H1 (cell line): ENCODE results near the gene DEDD. TPM values are rescaled to one million over a fixed set of nuclear protein-coding genes. Genes with fewer than 3 reads are reported as not detected.

Experiments
- CTCF ChIA-PET: fragments of 300-600 bp; sonication (Branson Sonifier 250); formaldehyde crosslinking; loops from one replicate; lab custom pipeline; 2021; ENCODE audit not compliant: partially characterized antibody; lab: Charles Lee
- POLR2A ChIA-PET: fragments of 300-600 bp; sonication (Branson Sonifier 250); formaldehyde crosslinking; loops from one replicate; lab custom pipeline; 2021; ENCODE audit warnings: inconsistent platforms; ENCODE audit not compliant: partially characterized antibody; lab: Charles Lee
- DNase-seq, 2 experiments: peaks; one replicate each; pipeline versions ENCODE4 v3.0.0 to v3.0.0-alpha.2; 2010 to 2022; ENCODE audit warnings: low spot score in 2 of 2, low read depth in 1 of 2, mixed read lengths in 1 of 2
- FAIRE-seq: peaks from 2 replicates; lab custom pipeline; 2011; peaks lifted over from hg19 to GRCh38; lab: Jason Lieb, UNC
- H2AFZ ChIP-seq: 2 replicates; pipeline ENCODE4 v1.8.1; 2012; ENCODE audit warnings: low read length, inconsistent platforms
- H2AK5ac ChIP-seq: 2 replicates; pipeline ENCODE4 v1.6.1; 2013; ENCODE audit warnings: low read depth, low read length
- H2BK120ac ChIP-seq: replicated peaks from 2 replicates; pipeline ENCODE3; 2013; ENCODE audit warnings: low read depth, low read length, inconsistent platforms
- H2BK12ac ChIP-seq: 2 replicates; pipeline ENCODE4 v1.6.1; 2013; ENCODE audit warnings: low read depth, low read length
- H2BK15ac ChIP-seq: 2 replicates; pipeline ENCODE4 v1.6.1; 2013; ENCODE audit warnings: low read length
- H2BK20ac ChIP-seq: 2 replicates; pipeline ENCODE4 v1.6.1; 2013; ENCODE audit warnings: low read length
- H2BK5ac ChIP-seq: 2 replicates; pipeline ENCODE4 v1.6.1; 2013; ENCODE audit warnings: low read depth, low read length
- H3K14ac ChIP-seq: 2 replicates; pipeline ENCODE4 v1.6.1; 2013; ENCODE audit warnings: inconsistent platforms; ENCODE audit not compliant: insufficient read length
- H3K18ac ChIP-seq: 2 replicates; pipeline ENCODE4 v1.6.1; 2013; ENCODE audit warnings: low read length; ENCODE audit errors: extremely low read depth
- H3K23ac ChIP-seq: 2 replicates; pipeline ENCODE4 v1.6.1; 2013; ENCODE audit warnings: inconsistent platforms; ENCODE audit not compliant: insufficient read length
- H3K23me2 ChIP-seq: 2 replicates; pipeline ENCODE4 v1.6.1; 2013; ENCODE audit warnings: low read depth, low read length
- H3K27ac ChIP-seq: 2 replicates; pipeline ENCODE4 v1.6.1; 2011; ENCODE audit warnings: low read depth, low read length, inconsistent platforms
- H3K27me3 ChIP-seq, 4 experiments: replicated peaks in 1 of 4; 1 replicate in 1 of 4; 2 replicates in 3 of 4; pipeline versions ENCODE4 v1.6.1 to v1.8.1; 2011 to 2013; ENCODE audit warnings: low read length in 3 of 4, mild to moderate bottlenecking in 3 of 4, inconsistent platforms in 2 of 4, mixed read lengths in 2 of 4, moderate library complexity in 1 of 4; ENCODE audit not compliant: control insufficient read depth in 3 of 4, insufficient read depth in 3 of 4; ENCODE audit errors: extremely low read depth in 1 of 4
- H3K36me3 ChIP-seq, 4 experiments: 2 replicates each; pipeline versions ENCODE4 v1.6.1 to v1.8.1; 2011 to 2013; ENCODE audit warnings: mild to moderate bottlenecking in 4 of 4, low read length in 3 of 4, moderate library complexity in 2 of 4, control low read depth in 1 of 4, inconsistent platforms in 1 of 4; ENCODE audit not compliant: insufficient read depth in 4 of 4, control insufficient read depth in 2 of 4
- H3K4ac ChIP-seq: replicated peaks from 2 replicates; pipeline ENCODE3; 2013; ENCODE audit warnings: low read length, low read depth, mixed read lengths, inconsistent platforms; ENCODE audit not compliant: insufficient read length
- H3K4me1 ChIP-seq, 4 experiments: replicated peaks in 1 of 4; 1 replicate in 1 of 4; 2 replicates in 3 of 4; pipeline versions ENCODE4 v1.6.1 to v1.8.1; 2011 to 2013; ENCODE audit warnings: low read length in 3 of 4, inconsistent platforms in 2 of 4, mixed read lengths in 1 of 4; ENCODE audit not compliant: insufficient read depth in 4 of 4, control insufficient read depth in 3 of 4
- H3K4me2 ChIP-seq, 2 experiments: 2 replicates each; pipeline versions ENCODE4 v1.6.1 to v1.8.1; 2011 to 2013; ENCODE audit warnings: low read depth in 2 of 2, low read length in 2 of 2, control low read depth in 1 of 2, inconsistent platforms in 1 of 2, mild to moderate bottlenecking in 1 of 2; ENCODE audit not compliant: insufficient read depth in 1 of 2
- H3K4me3 ChIP-seq, 4 experiments: fragments of 200-600, 300-600 bp in 1 of 4; sonication (generic), shearing (Covaris generic), sonication (Bioruptor Twin) in 1 of 4; 2 replicates each; pipeline versions ENCODE4 v1.5.1 to v1.8.1; 2011 to 2016; ENCODE audit warnings: low read length in 4 of 4, low read depth in 3 of 4, control low read depth in 2 of 4, inconsistent platforms in 2 of 4, mild to moderate bottlenecking in 2 of 4, mixed read lengths in 1 of 4, moderate library complexity in 1 of 4; ENCODE audit not compliant: insufficient read depth in 2 of 4; ENCODE audit errors: extremely low read depth in 1 of 4
- H3K56ac ChIP-seq: replicated peaks from 2 replicates; pipeline ENCODE3; 2013; ENCODE audit warnings: low read depth, mild to moderate bottlenecking, mixed read lengths, low read length, inconsistent platforms; ENCODE audit not compliant: insufficient read length
- H3K79me1 ChIP-seq: 2 replicates; pipeline ENCODE4 v1.6.1; 2013; ENCODE audit warnings: low read depth, low read length, control low read depth
- H3K79me2 ChIP-seq, 2 experiments: 2 replicates each; pipeline versions ENCODE4 v1.6.1 to v1.8.1; 2012 to 2013; ENCODE audit warnings: low read length in 2 of 2, mild to moderate bottlenecking in 2 of 2, inconsistent platforms in 1 of 2; ENCODE audit not compliant: insufficient read depth in 2 of 2, control insufficient read depth in 1 of 2
- H3K9ac ChIP-seq, 4 experiments: replicated peaks in 1 of 4; 1 replicate in 1 of 4; 2 replicates in 3 of 4; pipeline versions ENCODE4 v1.6.1 to v1.8.1; 2011 to 2013; ENCODE audit warnings: low read depth in 3 of 4, low read length in 3 of 4, control low read depth in 2 of 4, mild to moderate bottlenecking in 2 of 4, moderate library complexity in 2 of 4, inconsistent platforms in 1 of 4; ENCODE audit errors: extremely low read depth in 1 of 4
- H3K9me3 ChIP-seq, 2 experiments: 2 replicates each; pipeline versions ENCODE4 v1.6.1 to v1.8.1; 2012 to 2013; ENCODE audit warnings: mild to moderate bottlenecking in 2 of 2, moderate library complexity in 2 of 2, control low read depth in 1 of 2, inconsistent platforms in 1 of 2, low read depth in 1 of 2, low read length in 1 of 2, mixed read lengths in 1 of 2; ENCODE audit not compliant: insufficient read depth in 2 of 2
- H4K20me1 ChIP-seq, 2 experiments: replicated peaks in 1 of 2; 2 replicates each; pipeline versions ENCODE3 to v1.8.1; 2011 to 2013; ENCODE audit warnings: inconsistent platforms in 2 of 2, low read length in 2 of 2, mild to moderate bottlenecking in 1 of 2; ENCODE audit not compliant: insufficient read depth in 2 of 2, control insufficient read depth in 1 of 2
- H4K5ac ChIP-seq: 2 replicates; pipeline ENCODE4 v1.6.1; 2013; ENCODE audit warnings: low read length, low read depth, mixed read lengths, inconsistent platforms; ENCODE audit not compliant: insufficient read length
- H4K8ac ChIP-seq: 2 replicates; pipeline ENCODE4 v1.8.0; 2013; ENCODE audit warnings: mild to moderate bottlenecking, moderate library complexity, low read length, inconsistent platforms; ENCODE audit not compliant: insufficient read depth; ENCODE audit errors: extremely low read depth
- H4K91ac ChIP-seq: replicated peaks from 2 replicates; pipeline ENCODE3; 2013; ENCODE audit warnings: low read length, mixed read lengths, inconsistent platforms; ENCODE audit not compliant: insufficient read length
- CBX5 ChIP-seq: fragments of 300-800, 300-1000 bp; sonication (generic); IDR thresholded peaks from 2 replicates; pipeline ENCODE4 v1.7.1; 2016; ENCODE audit warnings: antibody characterized with exemption, low read length, low read depth
- CTBP2 ChIP-seq: IDR thresholded peaks from 2 replicates; pipeline ENCODE4 v1.7.0; 2011; ENCODE audit warnings: borderline replicate concordance, mild to moderate bottlenecking, moderate library complexity, mixed read lengths, low read length; ENCODE audit not compliant: insufficient read depth, insufficient read length
- EZH2 ChIP-seq: fragments of 200-600 bp; sonication (generic); IDR thresholded peaks from 2 replicates; pipeline ENCODE4 v1.7.1; 2012; ENCODE audit warnings: low read depth, mild to moderate bottlenecking, moderate library complexity, low read length, inconsistent platforms; ENCODE audit not compliant: severe bottlenecking
- GABPA ChIP-seq: IDR thresholded peaks from 2 replicates; pipeline ENCODE4 v1.6.1; 2011; ENCODE audit warnings: mild to moderate bottlenecking, low read length, moderate library complexity, borderline replicate concordance; ENCODE audit not compliant: insufficient read depth
- MAFK ChIP-seq: IDR thresholded peaks from 2 replicates; pipeline ENCODE4 v1.6.1; 2012; ENCODE audit warnings: low read depth, mild to moderate bottlenecking, improper control_type of control experiment, low read length
- PHF8 ChIP-seq: fragments of 200-600 bp; sonication (generic); conservative IDR thresholded peaks from 2 replicates; pipeline ENCODE4 v1.7.1; 2012; ENCODE audit warnings: low read depth, mild to moderate bottlenecking, inconsistent platforms, low read length, moderate library complexity
- POLR2A ChIP-seq, 2 experiments: IDR thresholded peaks; 1 replicate in 1 of 2; 2 replicates in 1 of 2; pipeline ENCODE4 v1.6.1; 2011; ENCODE audit warnings: low read depth in 2 of 2, low read length in 2 of 2, mild to moderate bottlenecking in 2 of 2; ENCODE audit errors: control extremely low read depth in 1 of 2
- SIN3A ChIP-seq, 2 experiments: IDR thresholded peaks in 1 of 2; conservative IDR thresholded peaks in 1 of 2; 2 replicates each; pipeline ENCODE4 v1.6.1; 2011 to 2012; ENCODE audit warnings: low read length in 2 of 2, improper control_type of control experiment in 1 of 2, low read depth in 1 of 2, mild to moderate bottlenecking in 1 of 2
- SP1 ChIP-seq: IDR thresholded peaks from 2 replicates; pipeline ENCODE4 v1.6.1; 2011; ENCODE audit warnings: low read depth, low read length
- WGBS, 2 experiments: shearing (Covaris generic) in 1 of 2; methylation state at CpG; one replicate each; pipeline versions ENCODE4 v1.1.6 to v1.1.7; 2013 to 2015; ENCODE audit warnings: low lambda C conversion rate in 2 of 2, mixed read lengths in 2 of 2, inconsistent platforms in 1 of 2, low coverage in 1 of 2, missing lambda C conversion rate in 1 of 2; ENCODE audit not compliant: insufficient replicate concordance in 2 of 2, insufficient coverage in 1 of 2, insufficient read length in 1 of 2; ENCODE audit errors: extremely low coverage in 1 of 2, missing lambda C conversion rate in 1 of 2; 5-methylcytosine and 5-hydroxymethylcytosine counted together
- polyA plus RNA-seq, 7 experiments: library from polyadenylated mRNA; depleted of rRNA in 3 of 7; stranded (reverse) in 5 of 7; unstranded in 2 of 7; fragments of >200 nt in 5 of 7; fragments of 200-250 nt in 2 of 7; gene quantifications; 1 replicate in 5 of 7; 2 replicates in 1 of 7; 4 replicates in 1 of 7; pipeline versions ENCODE4 v1.2.1 to v1.2.3, GENCODE V29; 2011 to 2013; ENCODE audit warnings: missing spikeins in 2 of 7, mixed read lengths in 2 of 7
- total RNA-seq: library from RNA; stranded (reverse); fragmentation: NEBNext Ultra II Directional; extraction: Animal tissue kit (Norgen Biotek cat#: 25700); gene quantifications from 2 replicates; pipeline ENCODE4 v1.2.1, GENCODE V29; 2021
- TF ChIP-seq, protein P1 (sequence below): IDR thresholded peaks from 2 replicates; pipeline ENCODE4 v1.6.1; 2012; ENCODE audit warnings: low read length, inconsistent platforms

Gene DEDD
- total and polyA plus RNA-seq, 2 of the 8 experiments (the other 6 are each of a cell fraction or from before 2014, with no cell fraction given), result 42.6 to 55.9 TPM

DNA sequence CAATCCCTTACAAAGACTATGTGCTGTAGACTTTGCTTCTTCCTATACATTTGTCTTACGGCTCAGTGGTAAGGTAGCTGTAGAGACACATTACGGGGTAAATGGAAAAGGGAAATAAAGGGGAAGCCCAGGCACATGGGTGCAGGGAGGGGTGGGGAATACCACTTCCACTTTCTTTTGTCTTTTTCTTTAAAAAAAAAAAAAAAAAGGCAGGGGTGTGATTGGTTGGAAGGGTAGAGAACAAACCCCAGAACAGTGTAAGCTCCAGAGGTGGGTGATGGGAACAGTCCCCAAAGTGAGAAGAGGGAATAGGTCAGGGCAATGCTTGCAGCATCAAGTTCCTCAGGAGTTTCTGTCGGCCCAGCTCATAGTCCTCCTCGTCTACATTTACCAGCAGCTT lies 10.6 kb downstream of the DEDD start:
- Histone ChIP-seq H3K56ac (no peak overlapping the region), H3K18ac (no peak overlapping the region), H4K5ac (no peak overlapping the region), H3K79me2 (peaks cover 0 to 30% of the 10 kb centered on the region in 2 experiments; a peak in 2 of 4 replicates), H3K4me3 (no peak overlapping the region), H3K23ac (no peak overlapping the region), H2BK12ac (no peak overlapping the region), H4K20me1 (peaks cover 0 to 16% of the 10 kb centered on the region in 2 experiments), H3K79me1 (peaks cover 7% of the 10 kb centered on the region; the same call in 1 of the 2 replicates), H3K4me2 (no peak overlapping the region), H4K8ac (no peak overlapping the region), H3K9me3 (no peaks in the 10 kb centered on the region), H2BK15ac (no peak overlapping the region), H3K4ac (no peak overlapping the region), H3K23me2 (peaks cover 12% of the 10 kb centered on the region), H3K27ac (no peak overlapping the region), H2AFZ (no peak overlapping the region), H3K14ac (no peak overlapping the region), H2BK20ac (no peak overlapping the region), H3K4me1 (peaks cover 4 to 10% (median 5%) of the 10 kb centered on the region in 4 experiments; a peak in 6 of 7 replicates), H4K91ac (no peak overlapping the region), H2BK5ac (no peak overlapping the region), H3K27me3 (no peaks in the 10 kb centered on the region), H3K36me3 (peaks cover 16 to 62% (median 34%) of the 10 kb centered on the region in 4 experiments), H2BK120ac (no peak overlapping the region), H3K9ac (no peak overlapping the region), H2AK5ac (no peak overlapping the region)
- POLR2A ChIA-PET, result interaction anchor here (1.0 to 1.2 kb wide), 4 partner anchors 15 to 168 kb away, joined by 3 to 6 read pairs (median 4); partner anchors contain the start of gene PPOX
- TF ChIP-seq CTBP2 (no peak), SP1 (no peak), PHF8 (no peak), CBX5 (no peak), POLR2A (IDR thresholded peaks at IDR 0.05; ENCODE audit: control extremely low read depth in 1 of 2, low read depth in 2 of 2, low read length in 2 of 2) (no peak), EZH2 (no peak), MAFK (no peak), GABPA (no peak), SIN3A (conservative IDR thresholded peaks at IDR 0.05 in 1 of 2, IDR thresholded peaks at IDR 0.05 in 1 of 2; ENCODE audit: low read depth in 1 of 2, low read length in 2 of 2) (no peak)
- TF ChIP-seq, protein P1, sequence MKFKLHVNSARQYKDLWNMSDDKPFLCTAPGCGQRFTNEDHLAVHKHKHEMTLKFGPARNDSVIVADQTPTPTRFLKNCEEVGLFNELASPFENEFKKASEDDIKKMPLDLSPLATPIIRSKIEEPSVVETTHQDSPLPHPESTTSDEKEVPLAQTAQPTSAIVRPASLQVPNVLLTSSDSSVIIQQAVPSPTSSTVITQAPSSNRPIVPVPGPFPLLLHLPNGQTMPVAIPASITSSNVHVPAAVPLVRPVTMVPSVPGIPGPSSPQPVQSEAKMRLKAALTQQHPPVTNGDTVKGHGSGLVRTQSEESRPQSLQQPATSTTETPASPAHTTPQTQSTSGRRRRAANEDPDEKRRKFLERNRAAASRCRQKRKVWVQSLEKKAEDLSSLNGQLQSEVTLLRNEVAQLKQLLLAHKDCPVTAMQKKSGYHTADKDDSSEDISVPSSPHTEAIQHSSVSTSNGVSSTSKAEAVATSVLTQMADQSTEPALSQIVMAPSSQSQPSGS, result no peak
- CTCF ChIA-PET, result interaction anchor here (0.8 to 1.4 kb wide), 4 partner anchors 19 to 50 kb away, joined by 3 to 4 read pairs (median 4); no protein-coding TSS in a partner anchor
- DNase-seq (no peak), FAIRE-seq (no peak)
- WGBS, 2 experiments, result 89% methylated on average over 4 of the region's 4 CpGs; no CpG with 5 or more reads in 1 of the 2 experiments
